SK-N-SH (cell line): Measurements from ENCODE around the gene CABP4. TPM values are rescaled to one million over a fixed set of nuclear protein-coding genes. Genes with fewer than 3 reads are reported as not detected.

Source experiments
- CTCF ChIA-PET: fragments of 300-600, 350-600 bp; formaldehyde crosslinking; extraction: SDS; loops from one replicate; lab custom pipeline; 2021; lab: Yijun Ruan, JAX
- POLR2A ChIA-PET: fragments of 350-600 bp; sonication (Branson Sonifier 250); formaldehyde crosslinking; extraction: SDS; loops from one replicate; lab custom pipeline; 2020; ENCODE audit warnings: antibody characterized with exemption, inconsistent platforms; lab: Yijun Ruan, JAX
- DNase-seq: peaks from one replicate; pipeline ENCODE4 v3.0.0; 2012
- H2AFZ ChIP-seq: fragments of 200-600 bp; sonication (generic); 2 replicates; pipeline ENCODE4 v1.8.1; 2016; ENCODE audit warnings: antibody characterized with exemption, mild to moderate bottlenecking, low read depth
- H3F3A ChIP-seq: fragments of 200-600 bp; sonication (generic); replicated peaks from 2 replicates; pipeline ENCODE3; 2016; ENCODE audit warnings: antibody characterized with exemption, mild to moderate bottlenecking; ENCODE audit not compliant: insufficient read depth
- H3K27ac ChIP-seq, 2 experiments: fragments of 200-500 bp in 1 of 2; fragments of 200-600 bp in 1 of 2; sonication (Bioruptor generic) in 1 of 2; sonication (generic), shearing (Covaris generic) in 1 of 2; 2 replicates each; pipeline versions ENCODE4 v1.5.1 to v1.6.1; 2014 to 2016; ENCODE audit warnings: low read depth in 2 of 2, inconsistent platforms in 1 of 2, low read length in 1 of 2, mild to moderate bottlenecking in 1 of 2, mixed read lengths in 1 of 2
- H3K27me3 ChIP-seq: fragments of 200-600 bp; sonication (generic), shearing (Covaris generic); 2 replicates; pipeline ENCODE4 v1.6.1; 2016; ENCODE audit warnings: mixed run types; ENCODE audit not compliant: insufficient read depth
- H3K36me3 ChIP-seq, 2 experiments: fragments of 200-500 bp in 1 of 2; fragments of 200-600 bp in 1 of 2; sonication (Bioruptor generic) in 1 of 2; sonication (generic) in 1 of 2; replicated peaks in 1 of 2; 2 replicates each; pipeline versions ENCODE3 to v1.5.1; 2014 to 2016; ENCODE audit warnings: low read length in 1 of 2, mild to moderate bottlenecking in 1 of 2; ENCODE audit not compliant: insufficient read depth in 2 of 2, control insufficient read depth in 1 of 2
- H3K4me1 ChIP-seq, 2 experiments: fragments of 200-500 bp in 1 of 2; fragments of 200-600 bp in 1 of 2; sonication (Bioruptor generic) in 1 of 2; sonication (generic), shearing (Covaris generic) in 1 of 2; 2 replicates each; pipeline versions ENCODE4 v1.5.1 to v1.6.1; 2014 to 2016; ENCODE audit warnings: low read depth in 1 of 2, low read length in 1 of 2, mixed run types in 1 of 2; ENCODE audit not compliant: insufficient read depth in 2 of 2, control insufficient read depth in 1 of 2
- H3K4me2 ChIP-seq: fragments of 200-600 bp; sonication (generic), shearing (Covaris generic); 2 replicates; pipeline ENCODE4 v1.6.1; 2017; ENCODE audit warnings: mixed run types
- H3K4me3 ChIP-seq, 2 experiments: fragments of 200-500 bp in 1 of 2; fragments of 200-600 bp in 1 of 2; sonication (Bioruptor generic) in 1 of 2; sonication (generic), shearing (Covaris generic) in 1 of 2; 2 replicates each; pipeline versions ENCODE4 v1.5.1 to v1.8.1; 2014 to 2016; ENCODE audit warnings: low read depth in 2 of 2, inconsistent platforms in 1 of 2, low read length in 1 of 2, mild to moderate bottlenecking in 1 of 2, mixed read lengths in 1 of 2, moderate library complexity in 1 of 2
- H3K79me2 ChIP-seq: fragments of 200-600 bp; sonication (generic); 2 replicates; pipeline ENCODE4 v1.8.1; 2017; ENCODE audit warnings: mild to moderate bottlenecking; ENCODE audit not compliant: insufficient read depth
- H3K9ac ChIP-seq: fragments of 200-600 bp; sonication (generic); 2 replicates; pipeline ENCODE4 v1.6.1; 2017; ENCODE audit warnings: mixed run types
- H3K9me2 ChIP-seq: fragments of 200-600 bp; sonication (generic); 2 replicates; pipeline ENCODE4 v1.6.1; 2017; ENCODE audit warnings: mixed run types
- H3K9me3 ChIP-seq: fragments of 200-600 bp; sonication (generic); 2 replicates; pipeline ENCODE4 v1.6.1; 2017; ENCODE audit warnings: mixed run types, mild to moderate bottlenecking, moderate library complexity
- H4K20me1 ChIP-seq: fragments of 200-600 bp; sonication (generic); 2 replicates; pipeline ENCODE4 v1.6.1; 2017; ENCODE audit warnings: mild to moderate bottlenecking, mixed run types; ENCODE audit not compliant: insufficient read depth
- CHD2 ChIP-seq: fragments of 150-350 bp; IDR thresholded peaks from 2 replicates; pipeline ENCODE4 v1.6.1; 2018; ENCODE audit warnings: low read length; ENCODE audit not compliant: partially characterized antibody
- FOXM1 ChIP-seq: IDR thresholded peaks from 2 replicates; pipeline ENCODE4 v1.4.0; 2012; ENCODE audit warnings: low read depth, mild to moderate bottlenecking
- GATA2 ChIP-seq: sonication (generic); formaldehyde crosslinking; IDR thresholded peaks from 2 replicates; pipeline ENCODE4 v1.5.0; 2020; ENCODE audit warnings: mild to moderate bottlenecking, missing genetic modification reagents
- JUND ChIP-seq: IDR thresholded peaks from 2 replicates; pipeline ENCODE4 v1.4.0; 2012
- MEF2A ChIP-seq: IDR thresholded peaks from 2 replicates; pipeline ENCODE4 v1.4.0; 2012; ENCODE audit warnings: low read depth, borderline replicate concordance
- REST ChIP-seq: IDR thresholded peaks from 2 replicates; pipeline ENCODE4 v1.6.1; 2012; ENCODE audit warnings: mild to moderate bottlenecking, low read depth, low read length, moderate library complexity
- RFX5 ChIP-seq: IDR thresholded peaks from 2 replicates; pipeline ENCODE4 v1.6.1; 2012; ENCODE audit warnings: mild to moderate bottlenecking, improper control_type of control experiment, low read length
- RXRA ChIP-seq: IDR thresholded peaks from 2 replicates; pipeline ENCODE4 v1.4.0; 2012; ENCODE audit warnings: low read depth, mild to moderate bottlenecking, borderline replicate concordance
- TAF1 ChIP-seq: IDR thresholded peaks from 2 replicates; pipeline ENCODE4 v1.6.1; 2012; ENCODE audit warnings: low read depth, mild to moderate bottlenecking, low read length, moderate library complexity, borderline replicate concordance
- TCF12 ChIP-seq: IDR thresholded peaks from 2 replicates; pipeline ENCODE4 v1.4.0; 2012
- TEAD4 ChIP-seq: IDR thresholded peaks from 2 replicates; pipeline ENCODE4 v1.4.0; 2012; ENCODE audit warnings: mild to moderate bottlenecking, borderline replicate concordance; ENCODE audit not compliant: insufficient read depth
- WGBS: methylation state at CpG from one replicate; pipeline ENCODE4 v1.1.6; 2017; ENCODE audit warnings: low lambda C conversion rate; 5-methylcytosine and 5-hydroxymethylcytosine counted together
- polyA plus RNA-seq, 3 experiments: library from polyadenylated mRNA; depleted of rRNA; stranded (reverse); fragments of >200 nt; gene quantifications; 2 replicates each; pipeline ENCODE4 v1.2.3, GENCODE V29; 2012
- TF ChIP-seq, protein P1 (sequence below): fragments of 150-350 bp; IDR thresholded peaks from 2 replicates; pipeline ENCODE4 v1.6.1; 2017; ENCODE audit warnings: antibody characterized with exemption, low read length, low read depth, borderline replicate concordance
- TF ChIP-seq, protein P2 (sequence below): fragments of 150-350 bp; IDR thresholded peaks from 2 replicates; pipeline ENCODE4 v1.6.1; 2016; ENCODE audit warnings: mild to moderate bottlenecking, low read depth, low read length
- TF ChIP-seq, protein P3 (sequence below): IDR thresholded peaks from 2 replicates; pipeline ENCODE4 v1.4.0; 2012; ENCODE audit warnings: low read depth

Gene CABP4
- polyA plus RNA-seq, 1 of the 3 experiments (the other 2 are of a cell fraction), result not detected

- Histone ChIP-seq H3K4me1 (peaks cover 8 to 9% of the 10 kb centered on the region in 2 experiments; a peak in 2 of 4 replicates), H3K27me3 (no peaks in the 10 kb centered on the region), H3K36me3 (no peaks in the 10 kb centered on the region), H3K4me2 (no peak overlapping the region), H3K27ac (no peak overlapping the region), H3K79me2 (no peaks in the 10 kb centered on the region), H2AFZ (no peak overlapping the region), H3F3A (no peaks in the 10 kb centered on the region), H3K9me3 (no peaks in the 10 kb centered on the region), H3K4me3 (no peak overlapping the region), H3K9me2 (no peaks in the 10 kb centered on the region), H3K9ac (no peak overlapping the region), H4K20me1 (no peaks in the 10 kb centered on the region)
- ChIA-PET CTCF (interaction anchor here (0.9 kb wide), 1 partner anchor 32 kb away, joined by 3 read pairs; no protein-coding TSS in a partner anchor), POLR2A (interaction anchor here (1.1 kb wide), 1 partner anchor 13 kb away, joined by 3 read pairs; no protein-coding TSS in a partner anchor)
- DNase-seq, result no peak
- 94% methylated on average over 13 of the region's 26 CpGs for WGBS
- TF ChIP-seq JUND (no peak), TAF1 (no peak), MEF2A (no peak)
- TF ChIP-seq, protein P1, sequence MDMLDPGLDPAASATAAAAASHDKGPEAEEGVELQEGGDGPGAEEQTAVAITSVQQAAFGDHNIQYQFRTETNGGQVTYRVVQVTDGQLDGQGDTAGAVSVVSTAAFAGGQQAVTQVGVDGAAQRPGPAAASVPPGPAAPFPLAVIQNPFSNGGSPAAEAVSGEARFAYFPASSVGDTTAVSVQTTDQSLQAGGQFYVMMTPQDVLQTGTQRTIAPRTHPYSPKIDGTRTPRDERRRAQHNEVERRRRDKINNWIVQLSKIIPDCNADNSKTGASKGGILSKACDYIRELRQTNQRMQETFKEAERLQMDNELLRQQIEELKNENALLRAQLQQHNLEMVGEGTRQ, result no peak
Measured at GRCh38 chr11:67418476-67419281, 36.5 kb upstream of the CABP4 start.

DNA sequence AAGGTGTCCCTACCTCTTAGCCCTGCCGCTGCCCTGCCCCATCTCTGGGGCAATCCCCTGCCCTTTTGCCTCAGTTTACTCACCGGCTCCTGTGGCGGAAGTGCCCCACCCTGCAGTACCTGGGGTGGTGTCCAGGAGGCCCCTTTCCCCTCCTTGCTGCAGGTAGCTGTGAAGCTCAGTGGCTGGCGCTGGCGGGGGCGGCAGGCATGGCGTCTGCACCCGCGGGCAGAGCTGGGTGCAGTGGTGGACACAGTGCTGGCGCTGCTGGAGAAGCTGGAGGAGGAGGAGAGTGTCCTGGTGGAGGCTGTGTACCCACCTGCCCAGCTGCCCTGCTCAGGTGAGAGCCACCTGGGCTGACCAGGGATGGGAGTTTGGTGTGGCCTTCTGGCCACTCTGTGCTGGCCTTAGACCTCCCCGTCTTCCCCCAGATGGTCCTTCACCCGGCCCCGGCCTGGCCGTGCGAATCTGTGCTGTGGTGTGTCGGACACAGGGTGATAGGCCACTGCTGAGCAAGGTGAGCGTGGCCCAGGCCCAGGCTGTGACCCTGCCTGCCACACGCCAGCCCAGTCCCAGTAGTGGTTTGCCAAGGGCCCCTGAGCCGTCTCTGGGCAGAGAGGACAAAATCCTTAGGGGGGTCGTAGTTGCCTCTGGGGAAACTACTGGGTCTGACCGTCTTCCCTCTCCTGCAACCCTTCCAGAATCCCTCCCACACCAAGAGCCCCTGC, 35.7 kb upstream of the CABP4 start:
- Histone ChIP-seq H3K9ac (no peak overlapping the region), H3K79me2 (no peaks in the 10 kb centered on the region), H4K20me1 (no peaks in the 10 kb centered on the region)
- TF ChIP-seq TCF12 (no peak), RXRA (no peak), FOXM1 (no peak), MEF2A (no peak), CHD2 (no peak), TEAD4 (no peak), REST (no peak), GATA2 (CRISPR knock-in tag) (no peak), RFX5 (no peak), JUND (no peak)
- TF ChIP-seq, protein P2, sequence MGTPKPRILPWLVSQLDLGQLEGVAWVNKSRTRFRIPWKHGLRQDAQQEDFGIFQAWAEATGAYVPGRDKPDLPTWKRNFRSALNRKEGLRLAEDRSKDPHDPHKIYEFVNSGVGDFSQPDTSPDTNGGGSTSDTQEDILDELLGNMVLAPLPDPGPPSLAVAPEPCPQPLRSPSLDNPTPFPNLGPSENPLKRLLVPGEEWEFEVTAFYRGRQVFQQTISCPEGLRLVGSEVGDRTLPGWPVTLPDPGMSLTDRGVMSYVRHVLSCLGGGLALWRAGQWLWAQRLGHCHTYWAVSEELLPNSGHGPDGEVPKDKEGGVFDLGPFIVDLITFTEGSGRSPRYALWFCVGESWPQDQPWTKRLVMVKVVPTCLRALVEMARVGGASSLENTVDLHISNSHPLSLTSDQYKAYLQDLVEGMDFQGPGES, result no peak
- TF ChIP-seq, protein P1, result no peak
- TF ChIP-seq, protein P3, sequence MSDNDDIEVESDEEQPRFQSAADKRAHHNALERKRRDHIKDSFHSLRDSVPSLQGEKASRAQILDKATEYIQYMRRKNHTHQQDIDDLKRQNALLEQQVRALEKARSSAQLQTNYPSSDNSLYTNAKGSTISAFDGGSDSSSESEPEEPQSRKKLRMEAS, result no peak
- TF ChIP-seq, all 33 proteins: peak for 0
- CTCF ChIA-PET, result interaction anchor here (0.8 to 2.7 kb wide), 3 partner anchors 14 to 37 kb away, joined by 3 to 17 read pairs (median 4); partner anchors contain the start of gene PPP1CA
- 98% methylated on average over 8 of the region's 21 CpGs for whole genome bisulfite sequencing
- Histone ChIP-seq H3K4me2 (no peak overlapping the region), H3K36me3 (no peaks in the 10 kb centered on the region), H3K27ac (no peak overlapping the region), H3K4me1 (peaks cover 8 to 9% of the 10 kb centered on the region in 2 experiments; a peak in 2 of 4 replicates), H3K9me2 (no peaks in the 10 kb centered on the region), H3K9me3 (no peaks in the 10 kb centered on the region), H3K4me3 (no peak overlapping the region), H3F3A (no peaks in the 10 kb centered on the region), H3K27me3 (no peaks in the 10 kb centered on the region), H2AFZ (no peak overlapping the region)
- POLR2A ChIA-PET, result interaction anchor here (1.0 to 1.3 kb wide), 2 partner anchors 24 to 28 kb away, joined by 3 to 4 read pairs; partner anchors contain the start of gene RAD9A
- DNase-seq, result no peak
